Upper lobe of left lung (tissue), 6 donors: ENCODE data around the gene CTNNBL1. TPM values are rescaled to one million over a fixed set of nuclear protein-coding genes. Genes with fewer than 3 reads are reported as not detected.
A peak's percentile ranks its signal among the peaks of the same experiment; 100 is the strongest.

ENCODE experiments used
- ATAC-seq, 2 donors: fragments of 200-7000 bp; cut with Tn5 transposase; one replicate each; pipeline ENCODE4 v1.9.1; 2022; ENCODE audit warnings: mild to moderate bottlenecking in 2 of 2, moderate library complexity in 2 of 2; ENCODE audit not compliant: low FRiP score in 2 of 2
- DNase-seq, 2 donors: peaks; one replicate each; pipeline ENCODE4 v3.0.0-alpha.2; 2019 to 2020
- H3K27ac ChIP-seq, 4 donors: fragments of 200-600 bp; sonication (generic); one replicate each; pipeline ENCODE4 v1.5.1; 2016 to 2019
- H3K27me3 ChIP-seq, 4 donors: fragments of 200-600 bp; sonication (generic); one replicate each; pipeline ENCODE4 v1.5.1; 2017 to 2019
- H3K36me3 ChIP-seq, 4 donors: fragments of 200-600 bp; sonication (generic); one replicate each; pipeline ENCODE4 v1.5.1; 2016 to 2019
- H3K4me1 ChIP-seq, 4 donors: fragments of 200-600 bp; sonication (generic); one replicate each; pipeline ENCODE4 v1.5.1; 2018 to 2019
- H3K4me3 ChIP-seq, 4 donors: fragments of 200-600 bp; sonication (generic); one replicate each; pipeline ENCODE4 v1.5.1; 2017 to 2019; ENCODE audit warnings: mild to moderate bottlenecking in 2 of 4, moderate library complexity in 1 of 4
- H3K9me3 ChIP-seq, 4 donors: fragments of 200-600 bp; sonication (generic); one replicate each; pipeline ENCODE4 v1.5.1; 2018 to 2019
- CTCF ChIP-seq, 6 experiments: fragments of 450-650 bp in 4 of 6; fragments of 200-600 bp in 2 of 6; sonication (generic) in 2 of 6; IDR thresholded peaks; one replicate each; pipeline ENCODE4 v1.5.1; 2016 to 2019; ENCODE audit warnings: antibody characterized with exemption in 6 of 6
- EP300 ChIP-seq, 4 donors: sonication (generic); formaldehyde crosslinking; IDR thresholded peaks; one replicate each; pipeline ENCODE4 v1.5.1; 2017; ENCODE audit warnings: antibody characterized with exemption in 4 of 4, control low read depth in 2 of 4
- POLR2A ChIP-seq, 4 donors: fragments of 450-650 bp; IDR thresholded peaks; one replicate each; pipeline ENCODE4 v1.5.1; 2016 to 2017; ENCODE audit warnings: antibody characterized with exemption in 4 of 4, mild to moderate bottlenecking in 2 of 4
- POLR2AphosphoS5 ChIP-seq, 2 donors: sonication (generic); formaldehyde crosslinking; IDR thresholded peaks; one replicate each; pipeline ENCODE4 v1.5.1; 2017; ENCODE audit warnings: antibody characterized with exemption in 2 of 2
- WGBS, 2 donors: methylation state at CpG; one replicate each; pipeline ENCODE4 v1.1.5; 2017 to 2018; 5-methylcytosine and 5-hydroxymethylcytosine counted together
- total RNA-seq, 6 donors: library from RNA; depleted of rRNA in 4 of 6; stranded (reverse); fragments of >200 nt in 4 of 6; gene quantifications; one replicate each; pipeline versions ENCODE4 v1.1.0 to v1.2.1, GENCODE V29; 2016 to 2021
- donor health status: DM: no; HTN: no; CAD: no; lungs with moderate emphysema.
- donor health status: DM: no; HTN: yes; CAD: no; lungs with severe emphysema.

The CTNNBL1 gene
- total RNA-seq, 6 donors from 2014 or later, result 25.1 to 61.0 (median 29.1) TPM

DNA sequence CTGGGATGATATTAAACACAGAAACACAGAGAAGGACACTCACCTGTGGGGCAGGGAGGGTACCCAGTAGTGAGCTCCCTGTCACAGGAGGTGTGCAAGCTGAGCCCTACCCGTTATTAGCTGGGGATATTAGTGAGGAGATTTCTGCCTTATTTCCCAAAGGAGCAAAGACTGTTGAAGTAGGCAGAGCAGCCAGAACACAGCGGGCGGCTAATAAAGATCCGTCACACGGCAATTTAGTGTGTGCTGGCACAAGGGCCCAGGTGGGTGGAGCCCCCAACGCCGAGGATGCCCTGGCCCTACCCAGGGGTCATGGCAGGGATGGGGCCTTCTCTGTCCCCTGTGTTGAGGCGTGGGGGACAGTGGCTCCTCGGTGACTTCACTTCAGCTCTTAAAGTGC is 217.4 kb downstream of the CTNNBL1 start:
- Histone ChIP-seq H3K4me3 (no peak overlapping the region), H3K27ac (no peak overlapping the region), H3K4me1 (peaks cover 9 to 24% (median 11%) of the 10 kb centered on the region in 4 donors), H3K36me3 (no peaks in the 10 kb centered on the region), H3K27me3 (peaks cover 0 to 5% (median 2%) of the 10 kb centered on the region in 4 donors), H3K9me3 (no peaks in the 10 kb centered on the region)
- TF ChIP-seq POLR2AphosphoS5 (IDR thresholded peaks at IDR 0.05), result no peak
- TF ChIP-seq CTCF (IDR thresholded peaks at IDR 0.05), result no peak
- WGBS, 2 donors, result 56 to 78% methylated on average over 5 to 9 of the region's 9 CpGs
- ATAC-seq (no peak), DNase-seq (no peak)

GRCh38 chr20:37911838-37912281 is 218.0 kb downstream of the CTNNBL1 start:
- peaks cover 9 to 24% (median 11%) of the 10 kb centered on the region in 4 donors for H3K4me1 ChIP-seq
- no peak for TF ChIP-seq CTCF (IDR thresholded peaks at IDR 0.05)
- WGBS, 2 donors, result 13 to 24% methylated on average over 4 to 11 of the region's 11 CpGs
- H3K27me3 ChIP-seq, result peaks cover 0 to 5% (median 2%) of the 10 kb centered on the region in 4 donors
- no peak for DNase-seq
- H3K9me3 ChIP-seq, result no peaks in the 10 kb centered on the region
- peak in 1 of 2 donors; percentile 74 for ATAC-seq
- no peak overlapping the region for H3K27ac ChIP-seq
- no peaks in the 10 kb centered on the region for H3K36me3 ChIP-seq
- no peak overlapping the region for H3K4me3 ChIP-seq

DNA sequence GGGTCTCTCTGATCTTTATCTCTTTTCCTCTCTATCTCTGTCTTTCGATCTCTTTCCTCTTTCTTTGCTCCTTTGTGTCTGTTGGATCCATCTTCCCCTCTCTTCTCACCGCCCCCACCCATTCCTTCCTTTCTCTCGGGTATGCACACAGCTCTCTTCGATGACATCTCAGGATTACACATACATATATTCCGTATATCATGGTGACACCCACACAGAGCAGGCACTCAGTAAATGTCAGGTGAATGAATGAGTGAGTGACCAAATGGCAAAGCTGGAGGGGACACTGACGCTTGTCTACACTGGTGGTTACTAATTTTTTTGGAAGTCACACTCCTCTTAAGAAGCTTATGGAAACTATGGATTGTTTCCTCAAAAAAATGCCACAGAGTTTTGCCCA is 219.0 kb downstream of the CTNNBL1 start:
- DNase-seq (no peak), ATAC-seq (no peak)
- H3K4me1 ChIP-seq, result peaks cover 9 to 21% (median 11%) of the 10 kb centered on the region in 4 donors
- H3K27ac ChIP-seq, result no peak overlapping the region
- no peak overlapping the region for H3K4me3 ChIP-seq
- 62 to 63% methylated on average over 6 of the region's 6 CpGs for WGBS, 2 donors
- H3K27me3 ChIP-seq, result peaks cover 0 to 8% (median 2%) of the 10 kb centered on the region in 4 donors
- no peaks in the 10 kb centered on the region for H3K9me3 ChIP-seq
- TF ChIP-seq CTCF (IDR thresholded peaks at IDR 0.05), result no peak
- TF ChIP-seq EP300 (IDR thresholded peaks at IDR 0.05), result no peak
- no peak for TF ChIP-seq POLR2AphosphoS5 (IDR thresholded peaks at IDR 0.05)
- no peak for TF ChIP-seq POLR2A (IDR thresholded peaks at IDR 0.05)
- H3K36me3 ChIP-seq, result no peaks in the 10 kb centered on the region

GRCh38 chr20:37913567-37914366 is 219.9 kb downstream of the CTNNBL1 start:
- DNase-seq, result no peak
- Histone ChIP-seq H3K27ac (no peak overlapping the region), H3K4me1 (peaks cover 9 to 19% (median 11%) of the 10 kb centered on the region in 4 donors), H3K27me3 (peaks cover 0 to 8% (median 2%) of the 10 kb centered on the region in 4 donors), H3K9me3 (no peaks in the 10 kb centered on the region), H3K36me3 (no peaks in the 10 kb centered on the region), H3K4me3 (no peak overlapping the region)
- ATAC-seq, result no peak
- 73 to 78% methylated on average over 19 of the region's 19 CpGs for WGBS, 2 donors
- TF ChIP-seq POLR2A (IDR thresholded peaks at IDR 0.05), result no peak
- no peak for TF ChIP-seq POLR2AphosphoS5 (IDR thresholded peaks at IDR 0.05)
- no peak for TF ChIP-seq EP300 (IDR thresholded peaks at IDR 0.05)

GRCh38 chr20:37914367-37914671 is 220.5 kb downstream of the CTNNBL1 start:
- DNase-seq (no peak), ATAC-seq (no peak)
- peaks cover 0 to 8% (median 2%) of the 10 kb centered on the region in 4 donors for H3K27me3 ChIP-seq
- peaks cover 9 to 19% (median 11%) of the 10 kb centered on the region in 4 donors for H3K4me1 ChIP-seq
- H3K9me3 ChIP-seq, result no peaks in the 10 kb centered on the region
- H3K4me3 ChIP-seq, result peak overlapping the region in 2 of 4 donors; percentile 27 to 31
- H3K36me3 ChIP-seq, result no peaks in the 10 kb centered on the region
- TF ChIP-seq EP300 (IDR thresholded peaks at IDR 0.05) (no peak), CTCF (IDR thresholded peaks at IDR 0.05) (no peak)
- WGBS, 2 donors, result 23 to 30% methylated on average over 5 of the region's 5 CpGs
- no peak overlapping the region for H3K27ac ChIP-seq
